ENCODE results near the gene TMEM126A. TPM values are rescaled to one million over a fixed set of nuclear protein-coding genes. Genes with fewer than 3 reads are reported as not detected.

Gene TMEM126A
- total RNA-seq, 4 donors from 2014 or later = 9.8 to 33.6 (median 28.5) TPM

GRCh38 chr11:85627998-85628770 is 19.6 kb upstream of the TMEM126A start, which contains the start of gene TMEM126B:
TSS of gene TMEM126B (plus strand) at chr11:85628593. CDS start at chr11:85628608, 15 bp downstream.
- peaks cover 0 to 18% (median 0%) of the 10 kb centered on the region in 3 donors for H3K36me3 ChIP-seq
- WGBS, 2 donors = 0% methylated on average over 41 of the region's 41 CpGs
- H3K4me3 ChIP-seq = peak within 1 kb of the TSS; percentile 76 to 88 (median 82)
- H3K27ac ChIP-seq = peak within 1 kb of the TSS; percentile 92 to 97 (median 96)
- peak; percentile 97 for DNase-seq (ENCODE audit: low spot score in 2 of 2)
- TF ChIP-seq POLR2A (IDR thresholded peaks at IDR 0.05) (peak; percentile 89 to 91), CTCF (IDR thresholded peaks at IDR 0.05) (peak in 1 of 5 experiments; percentile 25), EP300 (IDR thresholded peaks at IDR 0.05) (peak; percentile 80 to 98)
- peaks cover 0 to 52% (median 18%) of the 10 kb centered on the region in 4 donors for H3K4me1 ChIP-seq
- H3K27me3 ChIP-seq = no peaks in the 10 kb centered on the region
- H3K9me3 ChIP-seq = no peaks in the 10 kb centered on the region

- H3K4me1 ChIP-seq = peaks cover 0 to 52% (median 18%) of the 10 kb centered on the region in 4 donors
- TF ChIP-seq CTCF (IDR thresholded peaks at IDR 0.05) (no peak), POLR2A (IDR thresholded peaks at IDR 0.05) (no peak), EP300 (IDR thresholded peaks at IDR 0.05) (no peak)
- peak overlapping the region; percentile 87 to 97 (median 93) for H3K27ac ChIP-seq
- WGBS, 2 donors = 1 to 2% methylated on average over 13 of the region's 13 CpGs
- peak overlapping the region; percentile 65 to 88 (median 82) for H3K4me3 ChIP-seq
- peaks cover 0 to 18% (median 0%) of the 10 kb centered on the region in 3 donors for H3K36me3 ChIP-seq
- no peaks in the 10 kb centered on the region for H3K27me3 ChIP-seq
- H3K9me3 ChIP-seq = no peaks in the 10 kb centered on the region
- no peak for DNase-seq (ENCODE audit: low spot score in 2 of 2)
Measured at GRCh38 chr11:85628771-85629341, 18.9 kb upstream of the TMEM126A start.

- H3K36me3 ChIP-seq = peaks cover 2 to 57% (median 3%) of the 10 kb centered on the region in 3 donors
- no peak overlapping the region for H3K27ac ChIP-seq
- no peak for TF ChIP-seq CTCF (IDR thresholded peaks at IDR 0.05)
- TF ChIP-seq EP300 (IDR thresholded peaks at IDR 0.05) = no peak
- TF ChIP-seq POLR2A (IDR thresholded peaks at IDR 0.05) = no peak
- peaks cover 0 to 14% (median 1%) of the 10 kb centered on the region in 4 donors for H3K4me1 ChIP-seq
- WGBS, 2 donors = 77 to 80% methylated on average over 3 of the region's 3 CpGs
- DNase-seq (ENCODE audit: low spot score in 2 of 2) = no peak
- H3K27me3 ChIP-seq = no peaks in the 10 kb centered on the region
- H3K4me3 ChIP-seq = no peak overlapping the region
- H3K9me3 ChIP-seq = no peaks in the 10 kb centered on the region
Measured at GRCh38 chr11:85634747-85635146, 13.0 kb upstream of the TMEM126A start.

- Histone ChIP-seq H3K4me3 (no peak overlapping the region), H3K36me3 (peaks cover 0 to under 1% (median 0%) of the 10 kb centered on the region in 3 donors), H3K4me1 (peaks cover 0 to 10% (median 8%) of the 10 kb centered on the region in 4 donors), H3K9me3 (no peaks in the 10 kb centered on the region), H3K27me3 (no peaks in the 10 kb centered on the region), H3K27ac (no peak overlapping the region)
- no peak for TF ChIP-seq CTCF (IDR thresholded peaks at IDR 0.05)
- no peak for TF ChIP-seq EP300 (IDR thresholded peaks at IDR 0.05)
- TF ChIP-seq POLR2A (IDR thresholded peaks at IDR 0.05) = no peak
- 46 to 52% methylated on average over 2 of the region's 2 CpGs for WGBS, 2 donors
- no peak for DNase-seq (ENCODE audit: low spot score in 2 of 2)
Measured at GRCh38 chr11:85643191-85643614, 4.6 kb upstream of the TMEM126A start.

- H3K36me3 ChIP-seq = peaks cover 0 to 12% (median 0%) of the 10 kb centered on the region in 3 donors
- WGBS, 2 donors = 32% methylated on average over 2 of the region's 2 CpGs
- DNase-seq (ENCODE audit: low spot score in 2 of 2) = no peak
- no peaks in the 10 kb centered on the region for H3K9me3 ChIP-seq
- H3K4me3 ChIP-seq = peak overlapping the region; percentile 49 to 82 (median 54)
- H3K4me1 ChIP-seq = peaks cover 0 to 30% (median 15%) of the 10 kb centered on the region in 4 donors
- H3K27ac ChIP-seq = peak overlapping the region in 3 of 4 donors; percentile 84 to 88 (median 85)
- H3K27me3 ChIP-seq = no peaks in the 10 kb centered on the region
- TF ChIP-seq EP300 (IDR thresholded peaks at IDR 0.05) = no peak
- no peak for TF ChIP-seq CTCF (IDR thresholded peaks at IDR 0.05)
- TF ChIP-seq POLR2A (IDR thresholded peaks at IDR 0.05) = no peak
Measured at GRCh38 chr11:85647078-85647477, 689 bp upstream of the TMEM126A start.
